Muscle layer of colon (tissue), 2 donors: Measurements from ENCODE around the gene MED26.
A peak's percentile ranks its signal among the peaks of the same experiment; 100 is the strongest.

ENCODE experiments used
- H3K27ac ChIP-seq: one replicate; pipeline ENCODE4 v1.7.0; 2013; ENCODE audit warnings: low read depth, mild to moderate bottlenecking, low read length, moderate library complexity
- H3K27me3 ChIP-seq, 2 donors: one replicate each; pipeline ENCODE4 v1.7.0; 2013; ENCODE audit warnings: low read length in 2 of 2, mild to moderate bottlenecking in 2 of 2; ENCODE audit not compliant: insufficient read depth in 2 of 2, control insufficient read depth in 1 of 2
- H3K36me3 ChIP-seq: one replicate; pipeline ENCODE4 v1.7.0; 2013; ENCODE audit warnings: mild to moderate bottlenecking, low read length; ENCODE audit not compliant: insufficient read depth
- H3K4me1 ChIP-seq: one replicate; pipeline ENCODE4 v1.7.0; 2013; ENCODE audit warnings: mild to moderate bottlenecking, low read length; ENCODE audit not compliant: insufficient read depth
- H3K4me3 ChIP-seq, 2 donors: one replicate each; pipeline ENCODE4 v1.7.0; 2013; ENCODE audit warnings: low read length in 2 of 2, low read depth in 1 of 2, mild to moderate bottlenecking in 1 of 2, moderate library complexity in 1 of 2
- H3K9ac ChIP-seq: one replicate; pipeline ENCODE4 v1.7.0; 2013; ENCODE audit warnings: low read length
- H3K9me3 ChIP-seq: one replicate; pipeline ENCODE4 v1.7.0; 2013; ENCODE audit warnings: mild to moderate bottlenecking, low read length
- donor health status: abdominal sarcoma.
- donor health status: Adenocarcinoma of cecum.

MED26 gene

DNA sequence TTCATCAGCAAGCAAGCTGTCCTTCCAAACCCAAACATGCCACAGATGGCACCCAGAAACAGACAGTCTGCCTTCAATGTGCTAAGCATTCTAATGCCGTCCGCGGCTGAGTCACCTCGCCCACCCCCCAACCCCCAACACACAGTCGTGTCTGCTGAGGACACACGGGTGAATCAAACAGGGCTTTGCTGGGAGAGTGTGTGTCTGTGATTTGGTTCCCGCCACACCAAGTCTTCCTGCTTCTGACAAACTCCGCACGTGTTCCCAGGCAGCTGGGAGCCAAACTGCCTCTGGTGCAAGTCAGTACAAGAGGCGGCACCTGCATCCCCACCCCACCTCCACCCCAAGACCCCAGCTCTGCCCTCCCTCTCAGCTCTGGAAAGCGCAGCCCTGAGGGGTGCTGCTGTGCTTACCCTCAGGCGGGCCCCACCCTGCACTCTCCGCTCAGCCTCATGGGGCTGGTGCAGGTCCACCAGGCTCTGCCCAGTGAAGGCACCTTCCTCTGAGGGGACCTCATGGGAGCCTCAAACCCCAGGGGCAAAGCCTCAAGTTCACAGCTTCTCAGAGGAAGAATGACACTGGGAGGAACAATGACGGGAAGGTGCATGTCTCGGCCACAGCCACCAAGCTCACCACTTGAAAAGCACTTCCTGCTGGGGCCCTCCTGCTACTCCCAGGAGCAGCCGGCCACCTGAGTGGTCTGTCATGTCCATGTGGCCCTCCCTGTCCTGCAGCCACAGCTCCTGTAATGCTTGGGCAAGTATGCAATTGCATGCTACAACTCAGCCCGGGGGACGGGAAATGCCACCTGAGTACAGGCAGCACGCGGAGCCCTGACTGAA, 40.8 kb downstream of the MED26 start:
- Histone ChIP-seq H3K9ac (no peak overlapping the region), H3K4me3 (peak overlapping the region in 1 of 2 donors; percentile 50), H3K9me3 (no peaks in the 10 kb centered on the region), H3K27me3 (no peaks in the 10 kb centered on the region), H3K4me1 (peaks cover 60% of the 10 kb centered on the region), H3K27ac (peak overlapping the region; percentile 14), H3K36me3 (no peaks in the 10 kb centered on the region)

- peaks cover 63% of the 10 kb centered on the region for H3K4me1 ChIP-seq
- peaks cover 6% of the 10 kb centered on the region for H3K36me3 ChIP-seq
- H3K27me3 ChIP-seq, result no peaks in the 10 kb centered on the region
- no peak overlapping the region for H3K27ac ChIP-seq
- no peaks in the 10 kb centered on the region for H3K9me3 ChIP-seq
- no peak overlapping the region for H3K4me3 ChIP-seq
- no peak overlapping the region for H3K9ac ChIP-seq
Observed at GRCh38 chr19:16586477-16586871, 41.5 kb downstream of the MED26 start.

GRCh38 chr19:16585808-16586476, 42.1 kb downstream of the MED26 start:
- peaks cover 6% of the 10 kb centered on the region for H3K36me3 ChIP-seq
- H3K4me3 ChIP-seq, result no peak overlapping the region
- no peak overlapping the region for H3K27ac ChIP-seq
- peaks cover 64% of the 10 kb centered on the region for H3K4me1 ChIP-seq
- no peaks in the 10 kb centered on the region for H3K9me3 ChIP-seq
- H3K27me3 ChIP-seq, result no peaks in the 10 kb centered on the region
- no peak overlapping the region for H3K9ac ChIP-seq

DNA sequence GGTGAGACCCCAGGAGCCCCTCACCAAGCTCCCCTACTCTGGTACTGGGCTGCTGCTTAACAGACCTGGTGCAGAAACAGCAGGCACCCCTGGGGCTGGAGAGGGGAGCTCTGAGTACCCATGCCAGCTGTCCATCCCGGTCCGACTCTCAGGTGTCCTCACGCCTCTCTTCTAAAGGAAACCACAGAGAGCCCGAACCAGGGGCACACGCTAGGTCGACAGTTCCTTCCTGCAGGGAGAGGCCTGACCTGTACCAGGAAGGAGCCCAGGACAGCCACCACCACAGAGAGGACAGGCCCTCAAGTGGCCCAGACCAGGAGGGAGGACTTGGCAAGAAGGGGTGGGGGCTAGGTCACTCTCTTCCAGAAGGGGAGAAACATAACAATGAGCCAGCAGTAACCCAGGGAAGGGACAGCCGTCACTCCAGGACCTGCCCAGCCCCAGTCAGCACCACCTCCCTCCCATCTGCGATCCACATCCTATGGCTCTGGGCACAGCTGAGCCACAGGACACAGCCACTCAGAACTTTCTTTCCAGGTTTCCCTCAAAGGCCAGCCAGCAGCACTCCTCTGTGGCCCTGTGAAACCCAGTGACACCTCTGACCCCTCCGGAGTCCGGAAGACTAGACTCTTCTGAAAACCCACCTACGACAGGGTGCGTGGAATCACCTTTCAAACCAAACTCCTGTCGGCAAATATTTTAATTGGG, 42.8 kb downstream of the MED26 start:
- Histone ChIP-seq H3K9ac (no peak overlapping the region), H3K36me3 (peaks cover 6% of the 10 kb centered on the region), H3K4me3 (no peak overlapping the region), H3K9me3 (no peaks in the 10 kb centered on the region), H3K27me3 (no peaks in the 10 kb centered on the region), H3K4me1 (peaks cover 64% of the 10 kb centered on the region), H3K27ac (no peak overlapping the region)

DNA sequence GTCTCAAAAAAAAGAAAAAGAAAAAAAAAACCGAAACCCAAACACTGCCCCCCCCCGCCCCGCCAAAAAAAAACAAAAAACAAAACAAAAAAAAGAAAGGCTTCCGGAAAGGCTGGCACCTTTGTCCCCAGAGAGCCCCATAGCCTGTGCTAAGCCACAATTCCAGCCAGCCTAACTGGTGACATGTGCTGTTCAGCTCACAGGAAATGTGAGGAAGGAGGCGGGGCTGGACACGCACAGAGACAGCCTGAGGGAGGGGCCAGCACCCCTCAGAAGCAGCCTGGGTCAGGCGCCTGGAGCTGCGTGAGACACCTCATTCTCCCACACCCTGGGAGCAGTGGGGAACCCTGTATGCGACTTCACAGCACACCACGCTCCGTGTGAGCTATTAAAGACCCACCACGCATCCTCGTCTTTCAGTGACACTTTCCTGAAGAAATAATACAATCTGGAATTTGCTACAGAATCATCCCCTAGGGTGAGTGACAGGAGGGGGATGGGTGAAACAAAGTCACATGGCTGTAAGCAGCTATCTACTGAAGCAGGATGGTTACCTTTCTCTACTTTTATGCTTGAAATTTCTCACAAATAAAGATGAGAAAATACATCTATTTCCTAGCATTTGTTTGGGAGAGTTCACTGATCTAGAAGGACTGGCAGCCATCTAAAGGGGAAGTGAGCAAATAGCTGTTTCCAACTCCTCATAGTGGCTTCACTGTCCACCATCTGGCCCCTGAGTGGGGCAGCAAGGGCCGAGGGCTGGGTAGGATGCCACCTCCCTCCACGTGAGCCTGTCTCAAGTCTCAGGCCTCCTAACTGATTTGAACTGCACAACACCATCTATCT, 43.5 kb downstream of the MED26 start:
- Histone ChIP-seq H3K9ac (no peak overlapping the region), H3K27ac (peak overlapping the region; percentile 83), H3K27me3 (no peaks in the 10 kb centered on the region), H3K4me3 (no peak overlapping the region), H3K4me1 (peaks cover 64% of the 10 kb centered on the region), H3K36me3 (peaks cover 6% of the 10 kb centered on the region), H3K9me3 (no peaks in the 10 kb centered on the region)

GRCh38 chr19:16582486-16583261, 45.3 kb downstream of the MED26 start:
- Histone ChIP-seq H3K27me3 (no peaks in the 10 kb centered on the region), H3K9me3 (no peaks in the 10 kb centered on the region), H3K9ac (no peak overlapping the region), H3K4me3 (no peak overlapping the region), H3K36me3 (peaks cover 9% of the 10 kb centered on the region), H3K27ac (no peak overlapping the region), H3K4me1 (peaks cover 48% of the 10 kb centered on the region)

GRCh38 chr19:16581971-16582343, 46.0 kb downstream of the MED26 start:
- H3K27ac ChIP-seq, result no peak overlapping the region
- no peaks in the 10 kb centered on the region for H3K27me3 ChIP-seq
- no peaks in the 10 kb centered on the region for H3K9me3 ChIP-seq
- peaks cover 41% of the 10 kb centered on the region for H3K4me1 ChIP-seq
- peaks cover 10% of the 10 kb centered on the region for H3K36me3 ChIP-seq
- no peak overlapping the region for H3K4me3 ChIP-seq
- H3K9ac ChIP-seq, result no peak overlapping the region

DNA sequence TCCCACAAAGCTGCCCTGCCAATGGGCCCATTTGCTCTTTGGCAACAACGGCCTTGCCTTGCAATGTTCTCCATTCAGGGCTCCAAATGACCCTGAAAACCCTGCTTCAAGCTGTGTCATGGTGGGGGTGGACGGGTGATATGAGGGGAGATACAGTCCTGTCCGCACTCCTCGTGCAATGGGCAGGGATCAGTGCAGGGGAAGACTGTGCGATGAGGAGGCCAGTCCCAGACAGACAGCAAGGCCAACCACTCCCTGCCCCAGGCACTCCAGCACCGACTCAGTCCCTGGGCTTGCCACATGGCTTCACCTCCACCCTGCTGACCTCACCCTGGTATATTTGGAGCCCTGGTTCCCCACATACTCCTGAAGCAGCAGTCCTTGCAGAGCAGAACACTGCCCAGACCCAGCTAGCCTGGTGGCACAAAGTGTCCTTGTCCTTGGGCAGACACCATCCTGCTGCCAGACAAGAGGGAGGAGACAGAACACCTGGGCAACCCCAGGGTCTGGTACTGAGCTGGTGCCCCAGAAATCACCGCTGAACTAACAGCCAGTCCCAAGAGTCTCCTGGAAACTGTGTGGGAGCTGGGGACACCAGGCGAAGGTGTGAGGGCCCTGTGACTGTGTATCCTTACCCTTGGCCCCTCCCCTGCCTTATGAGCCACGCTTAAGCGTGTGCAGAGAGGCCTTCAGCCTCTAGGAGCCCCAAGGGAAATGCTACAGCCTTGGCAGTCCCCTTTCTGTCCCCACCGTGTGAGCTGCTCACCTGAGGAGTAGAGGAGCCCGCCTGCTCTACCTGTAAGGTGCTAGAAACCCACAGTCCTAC, 46.6 kb downstream of the MED26 start:
- Histone ChIP-seq H3K9ac (no peak overlapping the region), H3K36me3 (peaks cover 13% of the 10 kb centered on the region), H3K27ac (no peak overlapping the region), H3K4me1 (peaks cover 35% of the 10 kb centered on the region), H3K9me3 (no peaks in the 10 kb centered on the region), H3K4me3 (no peak overlapping the region), H3K27me3 (no peaks in the 10 kb centered on the region)

GRCh38 chr19:16579381-16579780, 48.6 kb downstream of the MED26 start:
- H3K9me3 ChIP-seq, result no peaks in the 10 kb centered on the region
- peaks cover 32% of the 10 kb centered on the region for H3K36me3 ChIP-seq
- H3K4me3 ChIP-seq, result no peak overlapping the region
- H3K27me3 ChIP-seq, result no peaks in the 10 kb centered on the region
- H3K9ac ChIP-seq, result no peak overlapping the region
- peaks cover 20% of the 10 kb centered on the region for H3K4me1 ChIP-seq
- H3K27ac ChIP-seq, result no peak overlapping the region

- peaks cover 35% of the 10 kb centered on the region for H3K36me3 ChIP-seq
- H3K9ac ChIP-seq, result no peak overlapping the region
- no peak overlapping the region for H3K27ac ChIP-seq
- no peak overlapping the region for H3K4me3 ChIP-seq
- no peaks in the 10 kb centered on the region for H3K27me3 ChIP-seq
- no peaks in the 10 kb centered on the region for H3K9me3 ChIP-seq
- peaks cover 19% of the 10 kb centered on the region for H3K4me1 ChIP-seq
Observed at GRCh38 chr19:16577531-16577985, 50.4 kb downstream of the MED26 start.
